ENCODE measurements around the gene DPP6.
"Not testable (repeated sequence)": the region's sequence is repeated elsewhere in the genome, so short reads cannot be mapped to it uniquely, and the experiment has no call there.

The DPP6 gene

GRCh38 chr7:154078523-154078922, 26.3 kb downstream of the DPP6 start:
- not testable (repeated sequence) for DNase-seq

- not testable (repeated sequence) for DNase-seq
Observed at GRCh38 chr7:154080249-154080648, 28.1 kb downstream of the DPP6 start.

GRCh38 chr7:154087037-154087725, 35.0 kb downstream of the DPP6 start:
- not testable (repeated sequence) for DNase-seq

GRCh38 chr7:154092093-154092492, 39.9 kb downstream of the DPP6 start:
- DNase-seq, result not testable (repeated sequence)

GRCh38 chr7:154095201-154095600, 43.0 kb downstream of the DPP6 start:
- not testable (repeated sequence) for DNase-seq

GRCh38 chr7:154105063-154105462, 52.9 kb downstream of the DPP6 start:
- not testable (repeated sequence) for DNase-seq

- not testable (repeated sequence) for DNase-seq
Observed at GRCh38 chr7:154109615-154110014, 57.4 kb downstream of the DPP6 start.

- DNase-seq, result not testable (repeated sequence)
Observed at GRCh38 chr7:154113732-154114351, 61.6 kb downstream of the DPP6 start.

GRCh38 chr7:154117411-154118390, 65.5 kb downstream of the DPP6 start:
- not testable (repeated sequence) for DNase-seq

GRCh38 chr7:154120825-154121224, 68.6 kb downstream of the DPP6 start:
- not testable (repeated sequence) for DNase-seq

GRCh38 chr7:154122720-154123119, 70.5 kb downstream of the DPP6 start:
- DNase-seq, result not testable (repeated sequence)

- DNase-seq, result not testable (repeated sequence)
Observed at GRCh38 chr7:154123397-154123796, 71.2 kb downstream of the DPP6 start.

- not testable (repeated sequence) for DNase-seq
Observed at GRCh38 chr7:154129142-154129541, 76.9 kb downstream of the DPP6 start.

GRCh38 chr7:154132617-154133016, 80.4 kb downstream of the DPP6 start:
- DNase-seq, result not testable (repeated sequence)

GRCh38 chr7:154133703-154134277, 81.6 kb downstream of the DPP6 start:
- DNase-seq, result not testable (repeated sequence)

- DNase-seq, result not testable (repeated sequence)
Observed at GRCh38 chr7:154134698-154135097, 82.5 kb downstream of the DPP6 start.

- DNase-seq, result not testable (repeated sequence)
Observed at GRCh38 chr7:154135646-154136045, 83.4 kb downstream of the DPP6 start.

GRCh38 chr7:154145922-154146706, 93.9 kb downstream of the DPP6 start:
- not testable (repeated sequence) for DNase-seq

GRCh38 chr7:154146707-154147038, 94.5 kb downstream of the DPP6 start:
- not testable (repeated sequence) for DNase-seq

GRCh38 chr7:154148791-154149516, 96.8 kb downstream of the DPP6 start:
- DNase-seq, result not testable (repeated sequence)

GRCh38 chr7:154150656-154151055, 98.5 kb downstream of the DPP6 start:
- not testable (repeated sequence) for DNase-seq
